Astrocyte of the spinal cord (primary cell): ENCODE results near the gene GEMIN5.

Experiments
- DNase-seq: peaks from one replicate; pipeline ENCODE4 v3.0.0; 2011; ENCODE audit warnings: low read depth, low spot score
- H3K4me3 ChIP-seq: 2 replicates; pipeline ENCODE4 v1.5.1; 2011; ENCODE audit warnings: low read depth, mild to moderate bottlenecking, low read length, moderate library complexity
- CTCF ChIP-seq: IDR thresholded peaks from 2 replicates; pipeline ENCODE4 v1.5.1; 2012; ENCODE audit warnings: low read depth, mild to moderate bottlenecking, low read length, inconsistent platforms
- in situ Hi-C: cut with HindIII; loops from 2 replicates; pipeline ENCODE4 v1.10.0; 2017; ENCODE audit warnings: low sequenced_read_pairs

The GEMIN5 gene

DNA sequence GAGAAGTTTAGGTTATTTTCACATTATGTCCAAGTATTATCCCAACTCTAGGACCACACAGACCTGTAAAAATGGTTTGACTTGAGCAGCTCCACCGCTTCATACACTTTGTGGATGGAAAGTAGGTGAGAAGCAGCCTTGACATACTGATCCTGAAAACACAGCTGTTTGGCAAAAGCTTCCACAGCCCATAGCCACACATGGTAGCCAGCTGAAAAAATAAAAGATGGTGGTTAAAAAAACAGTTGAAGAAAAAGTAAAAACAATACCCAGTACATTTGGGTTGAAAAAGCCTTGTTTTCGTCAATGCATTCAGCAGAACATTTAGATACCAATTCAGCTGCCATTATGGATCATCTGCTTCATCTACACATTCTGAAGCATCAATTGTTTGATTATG is 36.7 kb downstream of the GEMIN5 start:
- H3K4me3 ChIP-seq = no peak overlapping the region
- DNase-seq = peak; percentile 76
- in situ Hi-C loops = no loop called here
- no peak for TF ChIP-seq CTCF

DNA sequence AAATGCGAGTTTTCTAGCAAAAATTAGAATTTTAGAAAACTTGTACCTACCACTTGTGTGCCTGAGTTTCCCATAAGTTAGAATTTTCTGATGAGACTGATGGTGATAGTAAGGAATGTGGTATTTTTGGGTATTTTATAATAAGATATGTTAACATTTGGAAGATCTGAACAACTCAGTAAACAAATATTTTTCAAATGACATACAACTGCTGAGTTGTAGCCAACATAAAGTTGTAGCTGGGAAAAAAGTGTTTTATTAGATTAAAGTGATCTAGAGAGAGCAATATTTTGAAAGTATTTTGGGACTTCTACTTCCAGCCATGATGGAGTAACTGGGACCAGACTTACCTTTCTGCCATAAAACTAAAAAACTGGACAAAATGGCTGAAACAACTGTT is 37.9 kb downstream of the GEMIN5 start:
- in situ Hi-C loops = no loop called here
- no peak overlapping the region for H3K4me3 ChIP-seq
- TF ChIP-seq CTCF = no peak
- DNase-seq = no peak

GRCh38 chr5:154899151-154899816 is 38.7 kb downstream of the GEMIN5 start:
- no peak for TF ChIP-seq CTCF
- in situ Hi-C loops = no loop called here
- H3K4me3 ChIP-seq = no peak overlapping the region
- DNase-seq = peak; percentile 29

DNA sequence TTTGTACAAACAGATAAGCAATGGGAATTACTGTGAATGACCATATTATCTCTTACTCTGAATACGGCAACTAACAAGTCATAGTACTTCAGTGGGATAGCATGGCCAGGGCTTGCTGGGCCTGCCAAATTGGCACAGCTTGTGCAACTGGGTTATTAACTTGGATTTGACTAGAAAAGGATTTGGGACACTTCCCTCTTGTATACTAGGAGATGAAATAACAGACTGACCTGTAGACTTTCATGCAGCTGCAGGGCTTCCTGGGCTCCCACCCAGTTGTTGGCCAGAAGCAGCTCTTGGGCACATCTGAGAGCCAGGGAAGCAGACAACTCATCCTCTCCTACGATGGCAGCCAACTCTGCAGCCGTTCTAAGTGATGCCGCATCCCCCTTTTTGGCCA is 39.8 kb downstream of the GEMIN5 start:
- in situ Hi-C loops = no loop called here
- no peak for TF ChIP-seq CTCF
- H3K4me3 ChIP-seq = no peak overlapping the region
- no peak for DNase-seq

- no peak overlapping the region for H3K4me3 ChIP-seq
- TF ChIP-seq CTCF = no peak
- DNase-seq = no peak
- in situ Hi-C loops = no loop called here
These were observed 41.3 kb downstream of the GEMIN5 start for GRCh38 chr5:154896562-154897165.

DNA sequence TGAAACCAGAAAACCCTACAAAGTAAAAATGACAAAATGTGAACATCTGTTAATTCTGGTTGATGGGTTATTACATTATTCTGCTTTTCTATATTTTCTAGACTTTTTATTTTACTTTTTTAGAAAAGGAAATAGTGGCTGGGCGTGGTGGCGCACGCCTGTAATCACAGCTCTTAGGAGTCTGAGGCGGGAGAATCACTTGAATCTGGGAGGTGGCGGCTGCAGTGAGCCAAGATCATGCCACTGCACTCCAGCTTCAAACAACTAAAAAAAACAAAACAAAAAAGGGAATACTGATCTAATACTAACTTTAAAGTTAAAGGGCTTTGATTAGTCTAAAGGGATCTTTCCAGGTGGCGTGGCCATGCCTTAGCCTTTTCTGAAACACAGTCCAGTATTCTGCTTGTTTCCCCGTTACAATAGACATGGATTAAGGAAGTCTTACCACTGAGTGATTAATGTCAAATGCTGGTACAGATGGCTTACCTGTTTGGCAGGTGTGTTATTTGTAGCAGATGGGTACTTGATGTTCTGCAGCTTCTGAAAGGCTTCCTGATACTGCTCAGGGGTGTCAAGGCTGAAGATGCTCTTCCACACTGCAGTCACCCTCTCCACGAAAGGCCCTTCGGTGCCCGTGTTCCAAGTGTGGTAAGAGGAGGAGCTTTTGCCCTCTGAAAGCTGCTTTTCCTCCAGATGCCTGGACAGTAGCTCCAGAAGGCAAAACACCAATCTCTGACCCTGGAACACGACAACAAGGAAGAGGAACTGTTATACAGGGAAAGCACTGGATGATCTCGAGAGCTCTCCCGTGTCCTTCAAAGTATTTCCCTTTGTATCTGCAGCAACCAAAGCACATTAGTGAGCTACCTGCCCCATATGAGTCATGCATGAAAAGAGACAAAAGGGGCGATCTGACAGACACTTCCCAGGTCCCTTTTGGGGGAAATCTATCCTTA is 42.1 kb downstream of the GEMIN5 start:
- no peak overlapping the region for H3K4me3 ChIP-seq
- no peak for DNase-seq
- in situ Hi-C loops = no loop called here
- TF ChIP-seq CTCF = no peak
